Measurements from ENCODE around the gene SPG11.
"Not testable (repeated sequence)": the region's sequence is repeated elsewhere in the genome, so short reads cannot be mapped to it uniquely, and the experiment has no call there.

SPG11 gene

GRCh38 chr15:44646460-44646859 is 17.0 kb downstream of the SPG11 start:
- no peak for TF ChIP-seq ZNF274 (IDR thresholded peaks at IDR 0.05; ENCODE audit: low read depth, low read length)
- TF ChIP-seq YY1 (IDR thresholded peaks at IDR 0.05; ENCODE audit: insufficient read depth, insufficient read length), result no peak
- no peak for TF ChIP-seq SUZ12 (IDR thresholded peaks at IDR 0.05; ENCODE audit: extremely low read depth, insufficient read depth, insufficient read length)
- Histone ChIP-seq H3K4me1 (ENCODE audit: insufficient read depth, insufficient read length) (no peaks in the 10 kb centered on the region), H3K9me3 (ENCODE audit: insufficient read depth, low read length) (no peaks in the 10 kb centered on the region), H3K36me3 (ENCODE audit: insufficient read depth, insufficient read length, low read length) (peaks cover 33% of the 10 kb centered on the region), H3K4me3 (ENCODE audit: insufficient read length, low read depth) (no peak overlapping the region), H3K27me3 (ENCODE audit: insufficient read depth, insufficient read length) (no peaks in the 10 kb centered on the region), H3K9ac (ENCODE audit: insufficient read length, low read depth) (no peak overlapping the region)
- no peak for DNase-seq (ENCODE audit: low read depth, low spot score)

- no peak for DNase-seq (ENCODE audit: low read depth, low spot score)
- Histone ChIP-seq H3K9me3 (ENCODE audit: insufficient read depth, low read length) (no peaks in the 10 kb centered on the region), H3K4me3 (ENCODE audit: insufficient read length, low read depth) (no peak overlapping the region), H3K36me3 (ENCODE audit: insufficient read depth, insufficient read length, low read length) (peaks cover 7% of the 10 kb centered on the region), H3K4me1 (ENCODE audit: insufficient read depth, insufficient read length) (no peaks in the 10 kb centered on the region), H3K27me3 (ENCODE audit: insufficient read depth, insufficient read length) (no peaks in the 10 kb centered on the region), H3K9ac (ENCODE audit: insufficient read length, low read depth) (no peak overlapping the region)
- TF ChIP-seq YY1 (IDR thresholded peaks at IDR 0.05; ENCODE audit: insufficient read depth, insufficient read length), result no peak
- TF ChIP-seq SUZ12 (IDR thresholded peaks at IDR 0.05; ENCODE audit: extremely low read depth, insufficient read depth, insufficient read length), result no peak
- no peak for TF ChIP-seq ZNF274 (IDR thresholded peaks at IDR 0.05; ENCODE audit: low read depth, low read length)
These were observed 21.8 kb downstream of the SPG11 start for GRCh38 chr15:44641651-44642050.

- Histone ChIP-seq H3K9me3 (ENCODE audit: insufficient read depth, low read length) (no peaks in the 10 kb centered on the region), H3K27me3 (ENCODE audit: insufficient read depth, insufficient read length) (no peaks in the 10 kb centered on the region), H3K36me3 (ENCODE audit: insufficient read depth, insufficient read length, low read length) (peaks cover 15% of the 10 kb centered on the region), H3K4me1 (ENCODE audit: insufficient read depth, insufficient read length) (no peaks in the 10 kb centered on the region), H3K4me3 (ENCODE audit: insufficient read length, low read depth) (no peak overlapping the region), H3K9ac (ENCODE audit: insufficient read length, low read depth) (no peak overlapping the region)
- no peak for TF ChIP-seq SUZ12 (IDR thresholded peaks at IDR 0.05; ENCODE audit: extremely low read depth, insufficient read depth, insufficient read length)
- TF ChIP-seq ZNF274 (IDR thresholded peaks at IDR 0.05; ENCODE audit: low read depth, low read length), result no peak
- TF ChIP-seq YY1 (IDR thresholded peaks at IDR 0.05; ENCODE audit: insufficient read depth, insufficient read length), result no peak
- no peak for DNase-seq (ENCODE audit: low read depth, low spot score)
These were observed 26.5 kb downstream of the SPG11 start for GRCh38 chr15:44636976-44637375.

- no peak overlapping the region for H3K9ac ChIP-seq (ENCODE audit: insufficient read length, low read depth)
- H3K36me3 ChIP-seq (ENCODE audit: insufficient read depth, insufficient read length, low read length), result peaks cover 32% of the 10 kb centered on the region
- no peak for TF ChIP-seq ZNF274 (IDR thresholded peaks at IDR 0.05; ENCODE audit: low read depth, low read length)
- TF ChIP-seq SUZ12 (IDR thresholded peaks at IDR 0.05; ENCODE audit: extremely low read depth, insufficient read depth, insufficient read length), result no peak
- TF ChIP-seq YY1 (IDR thresholded peaks at IDR 0.05; ENCODE audit: insufficient read depth, insufficient read length), result no peak
- H3K4me3 ChIP-seq (ENCODE audit: insufficient read length, low read depth), result no peak overlapping the region
- H3K4me1 ChIP-seq (ENCODE audit: insufficient read depth, insufficient read length), result no peaks in the 10 kb centered on the region
- H3K27me3 ChIP-seq (ENCODE audit: insufficient read depth, insufficient read length), result no peaks in the 10 kb centered on the region
- H3K9me3 ChIP-seq (ENCODE audit: insufficient read depth, low read length), result no peaks in the 10 kb centered on the region
- DNase-seq (ENCODE audit: low read depth, low spot score), result no peak
These were observed 29.9 kb downstream of the SPG11 start for GRCh38 chr15:44633603-44634002.

GRCh38 chr15:44625286-44625685 is 38.2 kb downstream of the SPG11 start:
- not testable (repeated sequence) for H3K4me3 ChIP-seq (ENCODE audit: insufficient read length, low read depth); H3K9me3 ChIP-seq (ENCODE audit: insufficient read depth, low read length); DNase-seq (ENCODE audit: low read depth, low spot score); H3K9ac ChIP-seq (ENCODE audit: insufficient read length, low read depth); H3K27me3 ChIP-seq (ENCODE audit: insufficient read depth, insufficient read length); H3K4me1 ChIP-seq (ENCODE audit: insufficient read depth, insufficient read length)
- peaks cover 49% of the 10 kb centered on the region for H3K36me3 ChIP-seq (ENCODE audit: insufficient read depth, insufficient read length, low read length)

- H3K9me3 ChIP-seq (ENCODE audit: insufficient read depth, low read length), result no peaks in the 10 kb centered on the region
- H3K9ac ChIP-seq (ENCODE audit: insufficient read length, low read depth), result no peak overlapping the region
- H3K4me3 ChIP-seq (ENCODE audit: insufficient read length, low read depth), result no peak overlapping the region
- no peaks in the 10 kb centered on the region for H3K27me3 ChIP-seq (ENCODE audit: insufficient read depth, insufficient read length)
- no peak for DNase-seq (ENCODE audit: low read depth, low spot score)
- no peak for TF ChIP-seq SUZ12 (IDR thresholded peaks at IDR 0.05; ENCODE audit: extremely low read depth, insufficient read depth, insufficient read length)
- no peak for TF ChIP-seq ZNF274 (IDR thresholded peaks at IDR 0.05; ENCODE audit: low read depth, low read length)
- TF ChIP-seq YY1 (IDR thresholded peaks at IDR 0.05; ENCODE audit: insufficient read depth, insufficient read length), result no peak
- no peaks in the 10 kb centered on the region for H3K4me1 ChIP-seq (ENCODE audit: insufficient read depth, insufficient read length)
- peaks cover 44% of the 10 kb centered on the region for H3K36me3 ChIP-seq (ENCODE audit: insufficient read depth, insufficient read length, low read length)
These were observed 40.3 kb downstream of the SPG11 start for GRCh38 chr15:44623178-44623577.

- Histone ChIP-seq H3K4me1 (ENCODE audit: insufficient read depth, insufficient read length) (no peaks in the 10 kb centered on the region), H3K9me3 (ENCODE audit: insufficient read depth, low read length) (no peaks in the 10 kb centered on the region), H3K27me3 (ENCODE audit: insufficient read depth, insufficient read length) (no peaks in the 10 kb centered on the region), H3K9ac (ENCODE audit: insufficient read length, low read depth) (no peak overlapping the region), H3K4me3 (ENCODE audit: insufficient read length, low read depth) (no peak overlapping the region), H3K36me3 (ENCODE audit: insufficient read depth, insufficient read length, low read length) (peaks cover 41% of the 10 kb centered on the region)
- TF ChIP-seq ZNF274 (IDR thresholded peaks at IDR 0.05; ENCODE audit: low read depth, low read length), result no peak
- TF ChIP-seq YY1 (IDR thresholded peaks at IDR 0.05; ENCODE audit: insufficient read depth, insufficient read length), result no peak
- no peak for TF ChIP-seq SUZ12 (IDR thresholded peaks at IDR 0.05; ENCODE audit: extremely low read depth, insufficient read depth, insufficient read length)
- DNase-seq (ENCODE audit: low read depth, low spot score), result no peak
These were observed 43.4 kb downstream of the SPG11 start for GRCh38 chr15:44620081-44620480.

- peaks cover 50% of the 10 kb centered on the region for H3K36me3 ChIP-seq (ENCODE audit: insufficient read depth, insufficient read length, low read length)
- H3K27me3 ChIP-seq (ENCODE audit: insufficient read depth, insufficient read length), result no peaks in the 10 kb centered on the region
- no peak for TF ChIP-seq ZNF274 (IDR thresholded peaks at IDR 0.05; ENCODE audit: low read depth, low read length)
- no peak for TF ChIP-seq SUZ12 (IDR thresholded peaks at IDR 0.05; ENCODE audit: extremely low read depth, insufficient read depth, insufficient read length)
- no peak for TF ChIP-seq YY1 (IDR thresholded peaks at IDR 0.05; ENCODE audit: insufficient read depth, insufficient read length)
- H3K9ac ChIP-seq (ENCODE audit: insufficient read length, low read depth), result no peak overlapping the region
- no peaks in the 10 kb centered on the region for H3K9me3 ChIP-seq (ENCODE audit: insufficient read depth, low read length)
- H3K4me1 ChIP-seq (ENCODE audit: insufficient read depth, insufficient read length), result no peaks in the 10 kb centered on the region
- no peak overlapping the region for H3K4me3 ChIP-seq (ENCODE audit: insufficient read length, low read depth)
- no peak for DNase-seq (ENCODE audit: low read depth, low spot score)
These were observed 46.5 kb downstream of the SPG11 start for GRCh38 chr15:44616974-44617373.

All from NT2/D1 (cell line).